Lung (tissue), 12 donors: ENCODE results near the gene HYAL3. TPM values are rescaled to one million over a fixed set of nuclear protein-coding genes. Genes with fewer than 3 reads are reported as not detected.

Experiments
- ATAC-seq: fragments of 200-7000 bp; cut with Tn5 transposase; one replicate; pipeline ENCODE4 v1.9.1; 2020; ENCODE audit warnings: moderate number of reproducible peaks; ENCODE audit not compliant: insufficient read depth, low FRiP score
- DNase-seq, 3 donors: peaks; one replicate each; pipeline ENCODE4 v3.0.0-alpha.2; 2013 to 2017
- H3K27ac ChIP-seq, 2 donors: one replicate each; pipeline ENCODE4 v1.5.1; 2013; ENCODE audit warnings: mild to moderate bottlenecking in 2 of 2, moderate library complexity in 2 of 2, control low read depth in 1 of 2, inconsistent platforms in 1 of 2, low read depth in 1 of 2, low read length in 1 of 2
- H3K27me3 ChIP-seq, 3 donors: one replicate each; pipeline ENCODE4 v1.5.1; 2013; ENCODE audit warnings: low read length in 2 of 3; ENCODE audit not compliant: control insufficient read depth in 3 of 3, insufficient read depth in 3 of 3
- H3K36me3 ChIP-seq, 4 donors: one replicate each; pipeline ENCODE4 v1.5.1; 2013; ENCODE audit warnings: low read length in 4 of 4, mild to moderate bottlenecking in 1 of 4, moderate library complexity in 1 of 4; ENCODE audit not compliant: control insufficient read depth in 4 of 4, insufficient read depth in 4 of 4
- H3K4me1 ChIP-seq, 5 donors: one replicate each; pipeline ENCODE4 v1.5.1; 2013; ENCODE audit warnings: low read length in 5 of 5, mild to moderate bottlenecking in 2 of 5, moderate library complexity in 1 of 5; ENCODE audit not compliant: control insufficient read depth in 5 of 5, insufficient read depth in 5 of 5
- H3K4me3 ChIP-seq: one replicate; pipeline ENCODE4 v1.5.1; 2013; ENCODE audit warnings: mild to moderate bottlenecking, control low read depth, moderate library complexity
- H3K9ac ChIP-seq, 2 donors: one replicate each; pipeline ENCODE4 v1.5.1; 2013; ENCODE audit warnings: low read length in 2 of 2, control low read depth in 1 of 2; ENCODE audit not compliant: insufficient read depth in 1 of 2
- H3K9me3 ChIP-seq, 4 donors: one replicate each; pipeline ENCODE4 v1.5.1; 2013; ENCODE audit warnings: low read length in 3 of 4, mild to moderate bottlenecking in 1 of 4, moderate library complexity in 1 of 4; ENCODE audit not compliant: control insufficient read depth in 4 of 4, insufficient read depth in 3 of 4
- WGBS, 2 donors: extraction: QIAGEN DNeasy Blood & Tissue Kit; methylation state at CpG; one replicate each; pipeline ENCODE4 v1.1.7; 2013; 5-methylcytosine and 5-hydroxymethylcytosine counted together
- polyA plus RNA-seq, 2 donors: library from polyadenylated mRNA; stranded (reverse); fragments of 200-250 nt; gene quantifications; one replicate each; pipeline ENCODE4 v1.2.1, GENCODE V29; 2013
- total RNA-seq, 2 donors: library from RNA; depleted of rRNA in 1 of 2; stranded (reverse); fragments of >200 nt in 1 of 2; gene quantifications; one replicate each; pipeline ENCODE4 v1.2.1, GENCODE V29; 2014 to 2021
- TF ChIP-seq, protein P1 (sequence below): IDR thresholded peaks from 2 replicates; pipeline ENCODE4 v1.5.1; 2012; ENCODE audit warnings: mild to moderate bottlenecking; ENCODE audit errors: control extremely low read depth, extremely low read depth
- donor health status: control.
- donor health status: control.
- donor health status: Bipolar disorder and iron deficiency.
- donor health status: healthy.
- donor health status: DM: yes; HTN: yes; CAD: no.

Gene HYAL3
- total and polyA plus RNA-seq, 4 donors = 1.4 to 4.9 (median 3.3) TPM

DNA sequence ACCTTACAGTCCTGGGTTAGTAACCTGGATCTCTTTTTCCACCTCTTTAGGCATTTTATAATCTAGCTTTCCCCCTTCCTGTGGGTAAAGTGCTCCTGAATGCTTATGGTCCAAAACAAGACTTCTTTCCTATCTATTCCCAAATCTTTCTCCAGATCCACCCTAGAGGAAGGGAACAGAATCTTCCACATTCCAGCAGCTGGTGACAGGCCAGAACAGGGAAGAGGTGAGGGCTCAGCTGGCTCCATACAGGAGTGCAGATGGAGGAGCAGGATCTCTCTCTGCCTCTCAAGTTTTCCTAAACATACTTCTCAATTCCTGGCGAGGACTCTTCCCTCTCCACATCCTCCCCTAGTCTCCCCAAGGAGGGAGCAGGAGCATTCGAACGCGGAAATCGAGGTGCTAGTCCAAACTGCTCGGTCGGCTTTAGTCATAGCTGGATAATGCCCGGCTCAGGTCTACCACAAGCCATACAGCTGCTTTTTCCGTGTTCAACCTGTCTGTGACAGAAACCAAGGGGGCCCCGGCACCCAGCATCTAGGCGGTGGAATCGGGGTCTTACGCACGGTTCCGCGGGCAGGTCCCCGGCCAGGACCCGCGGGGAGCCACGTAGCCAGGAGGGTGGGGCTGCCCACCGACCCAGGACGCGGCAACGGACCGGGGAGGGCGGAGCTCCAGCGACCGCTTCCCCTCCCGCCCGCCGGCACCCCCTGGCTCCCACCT is 37.4 kb upstream of the HYAL3 start:
- 1 to 3% methylated on average over 26 to 31 of the region's 31 CpGs for WGBS, 2 donors
- Histone ChIP-seq H3K4me1 (peaks cover 10 to 53% (median 20%) of the 10 kb centered on the region in 5 donors), H3K27me3 (peaks cover 0 to 5% (median 0%) of the 10 kb centered on the region in 3 donors), H3K36me3 (peaks cover 4 to 13% (median 9%) of the 10 kb centered on the region in 4 donors), H3K4me3 (peak overlapping the region; percentile 90), H3K9me3 (no peaks in the 10 kb centered on the region), H3K9ac (peak overlapping the region; percentile 63 to 89), H3K27ac (peak overlapping the region; percentile 89 to 96)
- peak; percentile 10 for ATAC-seq
- DNase-seq = no peak
- TF ChIP-seq, protein P1, sequence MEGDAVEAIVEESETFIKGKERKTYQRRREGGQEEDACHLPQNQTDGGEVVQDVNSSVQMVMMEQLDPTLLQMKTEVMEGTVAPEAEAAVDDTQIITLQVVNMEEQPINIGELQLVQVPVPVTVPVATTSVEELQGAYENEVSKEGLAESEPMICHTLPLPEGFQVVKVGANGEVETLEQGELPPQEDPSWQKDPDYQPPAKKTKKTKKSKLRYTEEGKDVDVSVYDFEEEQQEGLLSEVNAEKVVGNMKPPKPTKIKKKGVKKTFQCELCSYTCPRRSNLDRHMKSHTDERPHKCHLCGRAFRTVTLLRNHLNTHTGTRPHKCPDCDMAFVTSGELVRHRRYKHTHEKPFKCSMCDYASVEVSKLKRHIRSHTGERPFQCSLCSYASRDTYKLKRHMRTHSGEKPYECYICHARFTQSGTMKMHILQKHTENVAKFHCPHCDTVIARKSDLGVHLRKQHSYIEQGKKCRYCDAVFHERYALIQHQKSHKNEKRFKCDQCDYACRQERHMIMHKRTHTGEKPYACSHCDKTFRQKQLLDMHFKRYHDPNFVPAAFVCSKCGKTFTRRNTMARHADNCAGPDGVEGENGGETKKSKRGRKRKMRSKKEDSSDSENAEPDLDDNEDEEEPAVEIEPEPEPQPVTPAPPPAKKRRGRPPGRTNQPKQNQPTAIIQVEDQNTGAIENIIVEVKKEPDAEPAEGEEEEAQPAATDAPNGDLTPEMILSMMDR = no peak

DNA sequence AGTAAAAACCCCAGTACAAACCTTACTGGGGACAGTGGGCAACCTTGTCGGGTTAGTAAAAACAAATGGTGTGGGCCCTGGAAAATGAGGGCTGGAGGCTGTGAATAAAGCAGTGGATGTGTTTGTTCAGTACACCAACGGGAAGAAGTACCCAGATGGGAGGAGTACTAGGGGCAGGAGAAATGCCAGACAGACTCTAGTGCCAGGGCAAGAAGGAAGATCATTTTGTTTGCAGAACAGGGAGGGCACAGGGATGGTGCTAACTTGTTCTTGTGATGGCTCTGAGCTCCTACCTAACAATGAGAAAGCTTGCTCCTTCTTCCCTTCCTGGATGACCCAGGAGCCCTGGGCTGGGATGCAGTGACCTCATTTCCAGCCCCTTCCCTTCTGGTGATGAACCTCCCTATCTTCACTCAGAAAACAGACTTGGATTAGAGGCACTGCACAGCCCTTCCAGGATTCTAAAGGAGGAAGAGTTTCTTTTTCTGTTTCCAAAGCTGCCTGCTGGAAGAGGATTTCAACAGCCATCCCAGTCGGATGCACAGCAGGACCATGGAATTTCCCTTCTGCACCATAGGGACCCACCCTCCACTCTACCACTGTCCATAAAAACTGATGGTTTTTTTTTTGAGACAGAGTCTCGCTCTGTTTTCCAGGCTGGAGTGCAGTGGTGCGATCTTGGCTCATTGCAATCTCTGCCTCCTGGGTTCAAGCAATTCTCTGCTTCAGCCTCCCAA is 35.3 kb upstream of the HYAL3 start:
- Histone ChIP-seq H3K4me1 (peaks cover 10 to 32% (median 15%) of the 10 kb centered on the region in 5 donors), H3K27me3 (no peaks in the 10 kb centered on the region), H3K9ac (peak overlapping the region in 1 of 2 donors; percentile 26), H3K27ac (peak overlapping the region; percentile 86 to 89), H3K4me3 (no peak overlapping the region), H3K36me3 (peaks cover 24 to 33% (median 30%) of the 10 kb centered on the region in 4 donors), H3K9me3 (no peaks in the 10 kb centered on the region)
- WGBS, 2 donors = 52 to 63% methylated on average over 5 of the region's 5 CpGs
- no peak for ATAC-seq
- TF ChIP-seq, protein P1 = no peak
- DNase-seq = no peak

DNA sequence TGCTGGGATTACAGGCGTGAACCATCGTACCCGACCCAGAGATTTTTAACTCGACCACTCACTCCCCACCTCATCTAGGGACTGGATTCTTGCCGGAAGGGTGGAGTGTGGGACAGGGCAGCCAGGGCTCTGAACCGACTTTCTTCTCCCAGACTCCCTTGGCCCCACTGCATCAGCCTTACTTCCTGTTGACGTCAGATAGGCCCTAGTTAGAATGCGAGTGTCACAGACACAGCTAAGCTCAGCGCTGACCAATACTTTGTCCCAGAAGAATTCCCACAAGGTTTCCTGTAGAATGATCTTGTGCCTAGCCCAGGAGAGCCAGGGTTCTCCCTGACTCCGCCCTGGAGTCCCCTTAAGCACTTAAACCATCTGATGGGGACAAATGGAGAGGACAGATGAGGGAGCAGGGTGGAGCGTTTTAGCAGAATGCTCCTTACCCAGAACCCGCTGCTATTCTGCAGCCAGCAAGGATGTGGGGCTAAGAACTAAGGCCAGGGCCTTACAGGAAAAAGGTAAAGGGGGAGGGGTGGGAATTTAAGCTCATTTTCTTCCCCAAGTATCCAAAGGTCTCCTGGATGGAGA is 34.6 kb upstream of the HYAL3 start:
- no peaks in the 10 kb centered on the region for H3K9me3 ChIP-seq
- no peak overlapping the region for H3K4me3 ChIP-seq
- 57 to 64% methylated on average over 12 of the region's 12 CpGs for WGBS, 2 donors
- peaks cover 27 to 35% (median 32%) of the 10 kb centered on the region in 4 donors for H3K36me3 ChIP-seq
- peaks cover 8 to 29% (median 13%) of the 10 kb centered on the region in 5 donors for H3K4me1 ChIP-seq
- DNase-seq (peak in 2 of 3 donors; percentile 33 to 65), ATAC-seq (no peak)
- TF ChIP-seq, protein P1 = no peak
- no peaks in the 10 kb centered on the region for H3K27me3 ChIP-seq
- peak overlapping the region; percentile 86 to 89 for H3K27ac ChIP-seq
- peak overlapping the region in 1 of 2 donors; percentile 26 for H3K9ac ChIP-seq
